Activated B cell treated with CpG ODN at 0.5 μM for 24 hours (primary cell): Measurements from ENCODE around the gene ADCY6. TPM values are rescaled to one million over a fixed set of nuclear protein-coding genes. Genes with fewer than 3 reads are reported as not detected.

Experiments used
- ATAC-seq: fragments of 200-7000 bp; cut with Tn5 transposase; one replicate; pipeline ENCODE4 v1.10.0; 2021; ENCODE audit warnings: low read depth, mild to moderate bottlenecking, moderate library complexity
- CTCF ChIA-PET: fragments of 350-600 bp; sonication (Branson Sonifier 250); formaldehyde crosslinking; loops from one replicate; lab custom pipeline; 2021; ENCODE audit warnings: antibody characterized with exemption; lab: Charles Lee
- POLR2A ChIA-PET: fragments of 350-600 bp; sonication (Branson Sonifier 250); formaldehyde crosslinking; loops from one replicate; lab custom pipeline; 2021; ENCODE audit warnings: antibody characterized with exemption; lab: Charles Lee
- DNase-seq: peaks from one replicate; pipeline ENCODE4 v3.0.0; 2022
- H3K27ac Mint-ChIP-seq: one replicate; pipeline ENCODE4 v1.8.0; 2020; ENCODE audit warnings: mixed read lengths
- H3K27me3 Mint-ChIP-seq: one replicate; pipeline ENCODE4 v1.8.0; 2021; ENCODE audit warnings: mixed read lengths
- H3K36me3 Mint-ChIP-seq: one replicate; pipeline ENCODE4 v1.8.0; 2021; ENCODE audit warnings: low read depth, mixed read lengths
- H3K4me1 Mint-ChIP-seq: one replicate; pipeline ENCODE4 v1.8.0; 2021; ENCODE audit warnings: mixed read lengths
- H3K4me3 Mint-ChIP-seq: one replicate; pipeline ENCODE4 v1.8.0; 2020; ENCODE audit warnings: mild to moderate bottlenecking, mixed read lengths
- H3K9me3 Mint-ChIP-seq: one replicate; pipeline ENCODE4 v1.8.0; 2020; ENCODE audit warnings: mixed read lengths
- intact Hi-C: fragments of 100-400 bp; cut with micrococcal nuclease; formaldehyde crosslinking; loops from one replicate; pipeline ENCODE4 v1.15.1; 2024
- total RNA-seq: library from RNA; stranded (reverse); gene quantifications from 2 replicates; pipeline ENCODE4 v1.2.3, GENCODE V29; 2022
- TF ChIP-seq, protein P1 (sequence below): fragments of 200-600 bp; IDR thresholded peaks from one replicate; pipeline ENCODE4 v1.8.0; 2022; ENCODE audit warnings: antibody characterized with exemption, mild to moderate bottlenecking

Gene ADCY6
- total RNA-seq, 1 donor from 2014 or later, result 0.60 TPM

DNA sequence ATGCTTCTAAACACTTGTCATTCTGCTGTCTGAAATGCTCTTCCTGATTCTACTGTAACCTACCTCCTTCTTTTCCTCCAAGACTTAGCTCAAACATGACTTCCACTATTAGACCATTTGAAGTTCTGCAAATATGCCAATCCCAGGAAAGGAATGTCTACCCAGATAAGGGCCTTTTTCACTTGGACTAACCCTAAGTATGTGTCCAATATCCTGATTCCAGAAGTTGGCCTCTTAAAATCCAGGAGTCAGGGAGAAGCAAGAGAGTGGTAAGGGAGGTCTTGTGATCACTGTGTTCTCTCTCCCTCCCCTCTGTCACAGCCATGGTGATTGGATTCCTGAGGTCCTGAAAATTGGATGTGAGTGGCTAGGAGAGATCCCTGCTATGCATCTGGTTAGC is 30.2 kb downstream of the ADCY6 start:
- ATAC-seq, result no peak
- Mint-ChIP-seq H3K4me3 (no peak overlapping the region), H3K9me3 (no peaks in the 10 kb centered on the region), H3K27me3 (no peaks in the 10 kb centered on the region), H3K4me1 (no peaks in the 10 kb centered on the region), H3K36me3 (no peaks in the 10 kb centered on the region), H3K27ac (no peak overlapping the region)
- TF ChIP-seq, protein P1, sequence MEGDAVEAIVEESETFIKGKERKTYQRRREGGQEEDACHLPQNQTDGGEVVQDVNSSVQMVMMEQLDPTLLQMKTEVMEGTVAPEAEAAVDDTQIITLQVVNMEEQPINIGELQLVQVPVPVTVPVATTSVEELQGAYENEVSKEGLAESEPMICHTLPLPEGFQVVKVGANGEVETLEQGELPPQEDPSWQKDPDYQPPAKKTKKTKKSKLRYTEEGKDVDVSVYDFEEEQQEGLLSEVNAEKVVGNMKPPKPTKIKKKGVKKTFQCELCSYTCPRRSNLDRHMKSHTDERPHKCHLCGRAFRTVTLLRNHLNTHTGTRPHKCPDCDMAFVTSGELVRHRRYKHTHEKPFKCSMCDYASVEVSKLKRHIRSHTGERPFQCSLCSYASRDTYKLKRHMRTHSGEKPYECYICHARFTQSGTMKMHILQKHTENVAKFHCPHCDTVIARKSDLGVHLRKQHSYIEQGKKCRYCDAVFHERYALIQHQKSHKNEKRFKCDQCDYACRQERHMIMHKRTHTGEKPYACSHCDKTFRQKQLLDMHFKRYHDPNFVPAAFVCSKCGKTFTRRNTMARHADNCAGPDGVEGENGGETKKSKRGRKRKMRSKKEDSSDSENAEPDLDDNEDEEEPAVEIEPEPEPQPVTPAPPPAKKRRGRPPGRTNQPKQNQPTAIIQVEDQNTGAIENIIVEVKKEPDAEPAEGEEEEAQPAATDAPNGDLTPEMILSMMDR, result no peak
- DNase-seq, result no peak
- POLR2A ChIA-PET, result no interaction called here
- intact Hi-C loops, result no loop called here
- CTCF ChIA-PET, result interaction anchor here (1.9 kb wide), 1 partner anchor 36 kb away, joined by 6 read pairs; no protein-coding TSS in a partner anchor

DNA sequence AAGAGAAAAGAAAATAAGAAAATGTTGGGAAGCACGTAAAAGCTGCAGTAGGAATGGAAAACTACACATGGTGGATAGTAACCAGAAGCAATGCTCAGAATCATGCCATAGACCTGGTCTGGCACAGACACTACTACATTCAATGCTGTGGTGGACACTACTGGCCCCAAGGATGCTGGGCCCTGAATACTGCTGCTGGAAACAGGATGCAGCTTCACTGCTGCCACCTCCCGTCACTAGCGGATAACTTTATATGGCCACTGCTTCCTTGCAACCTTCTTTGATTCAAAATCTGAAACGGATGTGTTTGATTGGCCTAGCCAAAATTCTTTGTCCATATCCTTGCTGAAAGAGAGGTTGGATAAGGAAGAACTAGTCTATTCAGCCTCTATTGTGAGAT is 30.7 kb downstream of the ADCY6 start:
- intact Hi-C loops, result no loop called here
- CTCF ChIA-PET, result interaction anchor here (0.9 to 1.9 kb wide), 2 partner anchors 37 to 56 kb away, joined by 3 to 6 read pairs; no protein-coding TSS in a partner anchor
- Mint-ChIP-seq H3K4me1 (no peaks in the 10 kb centered on the region), H3K4me3 (no peak overlapping the region), H3K27me3 (no peaks in the 10 kb centered on the region), H3K36me3 (no peaks in the 10 kb centered on the region), H3K9me3 (no peaks in the 10 kb centered on the region), H3K27ac (no peak overlapping the region)
- POLR2A ChIA-PET, result no interaction called here
- TF ChIP-seq, protein P1, result no peak
- DNase-seq, result no peak
- no peak for ATAC-seq

DNA sequence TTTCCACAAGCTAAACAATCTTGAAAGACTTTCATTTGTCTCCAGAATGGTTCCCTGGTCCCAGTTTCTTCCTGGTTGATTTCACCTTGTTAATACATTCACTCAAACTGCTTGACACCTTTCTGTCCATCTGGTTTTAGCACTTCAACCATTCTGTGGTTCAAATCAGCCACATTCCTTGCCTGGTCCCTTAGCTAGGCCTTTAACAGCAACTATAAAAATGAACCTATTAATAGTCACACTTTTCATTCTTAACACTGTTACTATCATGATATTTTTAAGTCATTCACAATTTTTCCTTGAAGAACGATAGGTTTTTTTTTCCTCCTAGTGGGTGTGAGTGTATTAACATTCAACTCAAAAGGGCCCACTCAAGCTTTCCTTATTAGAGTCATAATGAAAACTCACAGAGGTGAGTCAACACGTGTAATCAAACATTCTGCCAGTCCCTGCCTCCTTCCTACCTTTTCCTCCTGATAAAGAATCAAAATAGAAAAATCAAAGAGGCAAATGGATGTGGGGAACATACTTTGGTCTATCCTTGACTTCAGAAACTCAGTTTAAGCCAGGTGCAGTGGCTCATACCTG is 38.0 kb downstream of the ADCY6 start:
- H3K4me3 Mint-ChIP-seq, result no peak overlapping the region
- H3K4me1 Mint-ChIP-seq, result no peaks in the 10 kb centered on the region
- no peaks in the 10 kb centered on the region for H3K9me3 Mint-ChIP-seq
- ChIA-PET CTCF (interaction anchor here (0.8 to 2.3 kb wide), 4 partner anchors 10 to 44 kb away, joined by 3 to 11 read pairs (median 4); no protein-coding TSS in a partner anchor), POLR2A (no interaction called here)
- H3K27ac Mint-ChIP-seq, result no peak overlapping the region
- DNase-seq (no peak), ATAC-seq (no peak)
- H3K27me3 Mint-ChIP-seq, result peaks cover 1% of the 10 kb centered on the region
- TF ChIP-seq, protein P1, result no peak
- H3K36me3 Mint-ChIP-seq, result no peaks in the 10 kb centered on the region
- intact Hi-C loops, result loop anchor here (5.0 kb wide), 1 partner anchor 141 kb away; no protein-coding TSS in a partner anchor

DNA sequence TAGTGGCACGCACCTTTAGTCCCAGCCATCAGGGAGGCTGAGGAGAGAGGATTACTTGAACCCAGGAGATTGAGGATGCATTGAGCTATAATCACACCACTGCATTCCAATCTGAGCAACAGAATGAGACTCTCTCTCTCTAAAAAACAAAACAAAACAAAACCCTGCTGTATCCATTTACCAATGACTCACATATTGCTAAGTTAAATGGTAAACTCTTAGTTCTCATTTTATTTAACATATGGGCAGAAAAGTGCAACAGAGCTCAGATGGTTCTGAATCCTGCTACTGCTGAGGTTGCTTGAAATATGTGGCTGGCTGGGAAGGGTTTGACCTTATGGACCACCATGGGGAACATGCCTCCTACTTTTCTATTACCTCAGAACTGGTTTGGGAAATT is 38.7 kb downstream of the ADCY6 start:
- DNase-seq (no peak), ATAC-seq (no peak)
- no peak overlapping the region for H3K4me3 Mint-ChIP-seq
- no peaks in the 10 kb centered on the region for H3K36me3 Mint-ChIP-seq
- ChIA-PET POLR2A (no interaction called here), CTCF (interaction anchor here (1.1 to 2.3 kb wide), 3 partner anchors 14 to 45 kb away, joined by 3 to 11 read pairs (median 5); no protein-coding TSS in a partner anchor)
- H3K4me1 Mint-ChIP-seq, result no peaks in the 10 kb centered on the region
- H3K27me3 Mint-ChIP-seq, result peaks cover 1% of the 10 kb centered on the region
- no peaks in the 10 kb centered on the region for H3K9me3 Mint-ChIP-seq
- intact Hi-C loops, result loop anchor here (5.0 kb wide), 1 partner anchor 142 kb away; no protein-coding TSS in a partner anchor
- H3K27ac Mint-ChIP-seq, result no peak overlapping the region
- TF ChIP-seq, protein P1, result no peak

DNA sequence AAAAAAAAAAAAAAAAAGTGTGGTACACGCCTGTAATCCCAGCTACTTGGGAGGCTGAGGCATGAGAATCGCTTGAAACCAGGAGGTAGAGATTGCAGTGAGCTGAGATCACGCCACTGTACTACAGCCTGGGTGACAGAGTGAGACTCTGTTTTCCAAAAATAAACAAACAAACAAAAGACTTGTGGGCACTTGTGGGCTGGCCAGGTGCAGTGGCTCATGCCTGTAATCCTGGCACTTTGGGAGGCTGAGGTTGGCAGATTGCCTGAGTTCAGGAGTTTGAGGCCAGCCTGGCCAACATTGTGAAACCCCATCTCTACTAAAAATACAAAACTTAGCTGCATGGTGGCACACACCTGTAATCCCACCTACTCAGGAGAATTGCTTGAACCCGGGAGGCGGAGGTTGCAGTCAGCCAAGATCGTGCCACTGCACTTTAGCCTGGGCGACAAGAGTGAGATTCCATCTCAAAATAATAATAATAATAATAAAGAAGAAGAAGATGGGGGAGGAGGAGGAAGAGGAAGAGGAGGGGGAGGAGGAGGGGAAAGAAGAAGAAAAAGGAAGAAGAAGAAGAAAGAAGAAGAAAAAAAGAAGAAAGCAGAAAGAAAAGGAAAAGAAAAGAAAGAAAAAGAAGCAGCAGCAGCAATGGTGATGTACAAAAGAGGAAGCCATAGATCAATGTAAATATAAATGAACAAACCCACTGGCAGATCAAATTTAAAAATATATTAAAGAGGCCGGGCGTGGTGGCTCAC is 44.5 kb downstream of the ADCY6 start:
- no peak overlapping the region for H3K4me3 Mint-ChIP-seq
- H3K27ac Mint-ChIP-seq, result no peak overlapping the region
- TF ChIP-seq, protein P1, result no peak
- H3K27me3 Mint-ChIP-seq, result peaks cover 13% of the 10 kb centered on the region
- CTCF ChIA-PET, result no interaction called here
- no peaks in the 10 kb centered on the region for H3K4me1 Mint-ChIP-seq
- intact Hi-C loops, result no loop called here
- H3K9me3 Mint-ChIP-seq, result no peaks in the 10 kb centered on the region
- ATAC-seq (no peak), DNase-seq (no peak)
- POLR2A ChIA-PET, result no interaction called here
- H3K36me3 Mint-ChIP-seq, result no peaks in the 10 kb centered on the region
